NCI-H446 treated with DMSO at 0.1 percent for 48 hours (cell line): ENCODE results near the gene AP2A2.

Source experiments
- DNase-seq: peaks from one replicate; lab custom pipeline; 2025; lab: John Stamatoyannopoulos, UW

The AP2A2 gene

DNA sequence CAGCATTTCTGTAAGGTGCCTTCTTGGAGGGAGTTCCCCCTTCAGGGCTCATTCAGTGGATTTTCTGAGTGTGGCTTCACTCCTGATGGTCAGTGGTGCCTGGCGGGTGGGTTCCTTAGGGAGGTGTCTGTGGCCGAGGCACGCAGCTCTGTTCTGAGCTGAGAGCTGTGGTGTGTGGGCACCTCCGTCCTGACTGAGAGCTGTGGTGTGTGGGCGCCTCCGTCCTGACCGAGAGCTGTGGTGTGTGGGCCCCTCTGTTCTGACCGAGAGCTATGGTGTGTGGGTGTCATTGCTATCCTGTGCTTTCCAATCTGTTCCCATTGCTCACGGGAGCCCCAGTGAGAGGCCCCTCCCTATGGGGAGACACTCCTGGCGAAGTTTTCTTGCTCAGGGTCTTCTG, 71.0 kb downstream of the AP2A2 start:
- no peak for DNase-seq

DNA sequence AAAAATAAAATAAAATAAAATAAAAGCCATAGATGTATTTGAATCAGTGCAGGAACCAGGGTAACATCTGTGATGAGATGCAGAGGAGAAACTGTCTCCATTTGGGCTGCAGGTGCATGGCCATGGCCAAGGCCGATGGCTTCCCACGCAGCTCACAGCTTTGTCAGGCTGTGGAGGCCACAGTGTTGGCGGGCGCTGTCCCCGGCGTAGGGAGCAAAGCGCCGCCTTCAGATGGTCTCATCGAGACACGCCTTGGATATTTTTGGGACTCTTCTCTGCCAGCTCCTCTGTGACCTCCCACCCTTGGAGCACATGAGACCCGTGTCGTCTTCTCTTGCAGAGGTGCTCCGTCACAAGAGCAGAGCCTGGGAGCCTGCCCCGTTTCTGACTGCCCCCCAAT, 72.2 kb downstream of the AP2A2 start:
- no peak for DNase-seq

DNA sequence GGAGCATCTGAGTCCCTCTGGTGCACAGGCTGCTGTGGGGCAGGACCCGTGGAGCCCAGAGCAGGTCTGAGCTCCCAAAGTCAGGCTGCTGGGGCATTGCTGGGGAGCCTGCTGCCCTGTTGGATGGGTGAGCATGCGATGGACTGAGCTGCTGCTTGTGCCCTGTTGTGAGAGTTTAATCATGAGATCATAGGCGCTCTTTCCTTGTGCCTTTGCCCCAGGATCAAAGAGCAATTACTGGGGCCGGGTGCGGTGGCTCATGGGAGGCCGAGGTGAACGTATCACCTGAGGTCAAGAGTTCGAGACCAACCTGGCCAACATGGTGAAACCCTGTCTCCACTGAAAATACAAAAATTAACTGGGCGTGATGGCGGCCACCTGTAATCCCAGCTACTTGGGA, 73.3 kb downstream of the AP2A2 start:
- DNase-seq: no peak

DNA sequence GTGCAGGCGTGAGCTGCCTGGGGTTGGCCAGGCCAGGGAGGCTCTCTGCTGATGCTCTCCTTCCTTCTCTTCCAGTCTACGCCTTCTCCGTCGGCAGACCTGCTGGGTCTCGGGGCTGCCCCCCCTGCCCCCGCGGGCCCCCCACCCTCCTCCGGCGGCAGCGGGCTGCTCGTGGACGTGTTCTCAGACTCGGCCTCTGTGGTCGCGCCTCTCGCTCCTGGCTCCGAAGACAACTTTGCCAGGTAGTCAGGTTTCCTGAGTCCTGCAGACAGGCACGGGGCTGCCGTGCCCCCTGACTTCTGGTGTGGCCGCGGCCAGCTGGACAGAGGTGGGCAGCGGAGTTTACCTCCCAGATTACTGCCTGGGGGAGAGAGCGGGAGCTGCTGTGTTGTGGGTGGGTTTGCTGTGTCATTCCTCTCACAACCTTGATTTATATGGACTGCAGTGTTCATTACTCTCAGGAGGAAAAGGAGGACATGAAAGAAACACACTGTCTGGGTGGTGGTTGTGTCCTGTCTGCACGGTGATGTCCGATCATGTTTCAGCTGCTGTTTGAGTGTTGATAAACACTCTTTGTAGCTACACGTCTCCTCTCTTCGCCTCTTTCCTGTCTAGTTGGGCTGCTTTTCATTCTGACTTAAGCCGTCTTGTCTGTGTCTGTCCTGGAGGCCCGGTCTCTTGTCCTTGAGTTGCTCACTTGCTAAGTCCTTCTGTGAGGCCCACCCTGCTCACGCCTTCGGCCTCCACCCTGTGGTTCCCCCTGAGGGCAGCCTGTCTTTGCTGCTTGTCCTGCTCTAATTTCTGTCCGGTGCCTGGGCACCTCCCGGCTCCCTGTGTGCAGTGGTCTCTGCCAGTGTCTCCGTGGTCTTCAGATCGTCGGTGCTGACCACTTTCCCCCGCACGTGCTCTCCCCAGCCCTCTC, 74.9 kb downstream of the AP2A2 start:
- DNase-seq: no peak

GRCh38 chr11:1001617-1002405, 76.1 kb downstream of the AP2A2 start:
- DNase-seq: no peak

DNA sequence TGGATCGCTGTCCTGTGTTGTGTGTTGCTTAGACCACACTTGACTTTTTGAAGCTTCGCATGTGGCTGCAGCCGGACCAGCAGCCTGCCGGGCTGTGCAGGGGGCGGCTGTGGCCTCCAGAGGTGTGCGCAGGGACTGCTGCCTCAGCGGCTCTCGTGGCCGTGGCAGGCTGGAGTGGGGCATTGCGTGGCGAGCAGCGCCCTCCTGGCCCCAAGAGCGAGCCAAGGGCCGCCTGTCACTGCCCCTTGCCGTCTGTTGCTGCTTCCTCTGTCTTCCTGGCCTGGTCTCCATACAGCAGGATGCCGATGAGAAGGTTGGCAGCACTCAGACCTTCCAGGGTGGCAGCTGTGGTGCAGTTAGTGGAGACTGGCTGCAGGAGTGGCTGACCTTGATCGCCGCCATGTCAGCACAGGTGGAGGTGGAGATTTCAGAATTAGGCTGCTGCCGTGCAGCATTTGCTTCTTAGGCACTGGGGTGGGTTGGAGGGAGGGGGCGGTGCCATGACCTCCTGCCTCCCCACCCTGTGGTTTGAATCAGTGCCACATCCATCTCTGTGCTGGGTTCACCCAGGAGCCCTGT, 76.8 kb downstream of the AP2A2 start:
- no peak for DNase-seq

DNA sequence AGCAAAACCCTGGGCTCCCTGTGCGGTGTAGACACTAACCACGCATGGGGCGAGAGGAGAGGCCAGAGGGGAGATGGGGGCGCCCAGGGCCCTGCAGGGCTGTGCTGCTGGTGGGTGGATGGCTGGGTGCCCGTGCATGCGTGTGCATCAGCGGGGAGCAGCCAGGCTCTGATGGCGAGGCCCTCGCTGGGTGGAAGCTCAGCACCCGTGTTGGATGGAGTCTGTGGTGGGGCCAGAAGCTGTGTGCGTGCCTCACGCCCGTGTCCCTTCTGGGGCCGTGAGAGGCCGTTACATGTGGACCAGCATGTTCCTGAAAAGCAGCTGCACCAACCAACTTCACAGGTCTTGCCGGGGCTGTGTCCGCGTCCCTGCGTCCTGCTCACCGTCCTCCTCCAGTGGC, 77.5 kb downstream of the AP2A2 start:
- DNase-seq: no peak

- no peak for DNase-seq
These were observed 80.3 kb downstream of the AP2A2 start for GRCh38 chr11:1005928-1006327.

GRCh38 chr11:1006762-1007161, 81.1 kb downstream of the AP2A2 start:
- no peak for DNase-seq

- DNase-seq: no peak
These were observed 81.6 kb downstream of the AP2A2 start for GRCh38 chr11:1007279-1007678.

- DNase-seq: no peak
These were observed 82.5 kb downstream of the AP2A2 start for GRCh38 chr11:1008001-1008802.

DNA sequence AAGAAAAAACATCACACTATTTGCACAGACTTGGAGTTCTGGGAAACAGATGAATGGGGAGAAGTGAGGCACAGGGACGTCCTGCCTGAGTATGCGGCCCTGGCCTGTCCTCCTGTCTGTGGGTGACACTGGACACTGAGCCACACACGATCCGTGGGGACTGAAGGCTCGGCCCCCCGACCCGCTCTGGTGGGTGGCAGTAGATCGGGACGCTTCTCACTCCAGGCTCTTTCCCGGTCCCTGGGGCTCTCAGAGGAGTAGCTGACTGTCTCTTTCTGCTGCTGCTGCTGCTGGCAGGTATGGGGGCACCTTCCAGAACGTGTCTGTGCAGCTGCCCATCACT, 83.1 kb downstream of the AP2A2 start:
- DNase-seq: no peak

GRCh38 chr11:1009371-1009770, 83.7 kb downstream of the AP2A2 start:
- no peak for DNase-seq

- DNase-seq: no peak
These were observed 84.3 kb downstream of the AP2A2 start for GRCh38 chr11:1009991-1010390.

- DNase-seq: no peak
These were observed 85.1 kb downstream of the AP2A2 start for GRCh38 chr11:1010551-1011319.

DNA sequence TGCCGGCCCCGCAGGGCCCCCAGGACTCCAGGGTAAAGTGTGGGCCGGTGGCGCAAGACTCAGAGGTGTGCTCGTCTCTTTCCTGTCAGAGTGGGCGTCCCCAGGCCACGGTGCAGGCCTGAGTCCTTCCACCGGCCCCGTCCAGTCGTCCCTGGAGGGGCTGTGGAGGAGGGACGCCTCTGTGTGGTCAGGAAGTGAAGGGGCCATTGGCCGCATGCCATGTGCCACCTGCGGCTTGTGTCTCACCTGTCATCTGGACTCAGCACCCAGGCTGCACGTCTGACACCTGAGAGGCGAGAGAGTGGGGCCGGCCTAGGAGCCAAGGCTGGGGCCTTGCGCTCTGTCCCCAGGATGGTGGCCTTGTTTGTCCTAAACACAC, 85.6 kb downstream of the AP2A2 start:
- DNase-seq: no peak

GRCh38 chr11:1012291-1012690, 86.6 kb downstream of the AP2A2 start:
- DNase-seq: no peak

- DNase-seq: no peak
These were observed 87.3 kb downstream of the AP2A2 start for GRCh38 chr11:1012740-1013630.

GRCh38 chr11:1013631-1013935, 87.9 kb downstream of the AP2A2 start:
- no peak for DNase-seq

DNA sequence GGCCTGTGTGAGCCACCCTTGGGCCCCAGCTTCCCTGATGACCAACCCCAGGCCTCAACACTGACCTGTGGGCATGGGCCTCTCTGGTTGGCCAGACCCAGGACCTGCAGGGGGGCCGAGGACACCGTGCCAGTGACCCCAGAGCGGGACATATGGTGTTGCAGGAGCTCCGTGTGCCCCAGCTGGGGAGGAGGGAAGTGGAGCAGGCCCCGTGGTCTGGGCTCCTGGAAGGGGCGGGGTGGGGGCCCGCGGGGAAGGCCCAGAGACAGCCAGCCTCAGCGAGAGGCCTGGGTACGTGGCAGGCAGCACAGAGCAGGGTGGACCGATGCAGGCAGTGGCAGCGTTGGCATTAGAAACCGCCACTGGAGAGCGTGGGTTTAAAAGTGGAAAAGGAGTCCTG, 88.6 kb downstream of the AP2A2 start:
- DNase-seq: no peak

GRCh38 chr11:1015064-1015463, 89.4 kb downstream of the AP2A2 start:
- no peak for DNase-seq
